GM12864 (cell line): ENCODE measurements around the gene RYK.
"Not testable (repeated sequence)": the region's sequence is repeated elsewhere in the genome, so short reads cannot be mapped to it uniquely, and the experiment has no call there.

Experiments
- DNase-seq: peaks from one replicate; pipeline ENCODE4 v3.0.0-alpha.2; 2011; ENCODE audit warnings: low read depth
- H3K4me3 ChIP-seq: 2 replicates; pipeline ENCODE4 v1.5.1; 2011; ENCODE audit warnings: mild to moderate bottlenecking, low read depth, low read length, control low read depth
- TF ChIP-seq, protein P1 (sequence below): IDR thresholded peaks from 2 replicates; pipeline ENCODE4 v1.5.1; 2011; ENCODE audit warnings: low read depth, mild to moderate bottlenecking, moderate library complexity, low read length, control low read depth, inconsistent platforms; ENCODE audit errors: missing control alignments

RYK gene

DNA sequence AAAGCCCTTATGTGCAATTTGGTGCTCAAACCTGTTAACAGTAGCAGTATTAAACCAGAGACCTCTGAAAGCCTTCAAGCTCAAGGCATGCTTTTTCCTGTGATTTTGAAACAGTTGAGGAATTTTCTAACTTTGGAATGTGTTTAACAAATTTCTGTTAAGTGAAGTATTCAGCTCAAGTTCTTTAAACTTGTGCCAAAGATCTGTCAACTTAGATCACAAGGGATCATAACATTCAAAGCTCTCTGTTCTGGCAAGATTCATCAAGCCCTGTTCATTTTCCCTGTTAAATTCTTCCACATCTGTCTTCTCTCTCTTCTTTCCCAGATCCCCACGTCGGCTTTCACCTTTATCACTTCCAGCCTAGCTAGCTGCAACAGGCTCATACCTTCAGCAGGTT is 28.8 kb upstream of the RYK start:
- no peak overlapping the region for H3K4me3 ChIP-seq
- DNase-seq = no peak
- TF ChIP-seq, protein P1, sequence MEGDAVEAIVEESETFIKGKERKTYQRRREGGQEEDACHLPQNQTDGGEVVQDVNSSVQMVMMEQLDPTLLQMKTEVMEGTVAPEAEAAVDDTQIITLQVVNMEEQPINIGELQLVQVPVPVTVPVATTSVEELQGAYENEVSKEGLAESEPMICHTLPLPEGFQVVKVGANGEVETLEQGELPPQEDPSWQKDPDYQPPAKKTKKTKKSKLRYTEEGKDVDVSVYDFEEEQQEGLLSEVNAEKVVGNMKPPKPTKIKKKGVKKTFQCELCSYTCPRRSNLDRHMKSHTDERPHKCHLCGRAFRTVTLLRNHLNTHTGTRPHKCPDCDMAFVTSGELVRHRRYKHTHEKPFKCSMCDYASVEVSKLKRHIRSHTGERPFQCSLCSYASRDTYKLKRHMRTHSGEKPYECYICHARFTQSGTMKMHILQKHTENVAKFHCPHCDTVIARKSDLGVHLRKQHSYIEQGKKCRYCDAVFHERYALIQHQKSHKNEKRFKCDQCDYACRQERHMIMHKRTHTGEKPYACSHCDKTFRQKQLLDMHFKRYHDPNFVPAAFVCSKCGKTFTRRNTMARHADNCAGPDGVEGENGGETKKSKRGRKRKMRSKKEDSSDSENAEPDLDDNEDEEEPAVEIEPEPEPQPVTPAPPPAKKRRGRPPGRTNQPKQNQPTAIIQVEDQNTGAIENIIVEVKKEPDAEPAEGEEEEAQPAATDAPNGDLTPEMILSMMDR = no peak

DNA sequence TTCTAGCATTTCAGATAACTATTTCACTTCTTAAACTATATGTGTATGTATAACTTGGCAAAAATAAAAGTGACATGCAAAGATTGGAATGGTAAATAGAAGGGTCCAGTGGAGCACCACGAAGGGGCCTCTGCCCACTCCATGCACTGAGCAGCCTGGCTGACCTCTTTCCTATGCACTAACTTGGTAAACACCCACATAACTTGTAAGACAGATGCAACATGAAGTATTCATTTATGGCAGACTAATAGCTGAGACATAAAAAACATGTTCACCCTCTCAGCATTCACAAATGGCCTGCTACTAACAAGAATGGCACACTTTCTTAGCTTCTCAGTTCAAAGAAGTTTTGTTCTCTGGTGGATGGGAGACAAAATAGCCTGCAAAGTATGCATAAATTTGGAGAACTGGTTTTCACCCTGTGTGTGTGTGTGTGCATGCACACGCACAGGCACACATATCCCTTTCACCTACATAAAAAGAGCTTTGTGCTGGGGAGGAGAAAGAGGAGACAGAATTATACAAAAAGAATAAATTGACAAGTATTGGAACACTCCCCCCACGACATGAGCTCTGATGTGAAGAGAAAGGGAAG is 26.5 kb upstream of the RYK start:
- no peak for DNase-seq

DNA sequence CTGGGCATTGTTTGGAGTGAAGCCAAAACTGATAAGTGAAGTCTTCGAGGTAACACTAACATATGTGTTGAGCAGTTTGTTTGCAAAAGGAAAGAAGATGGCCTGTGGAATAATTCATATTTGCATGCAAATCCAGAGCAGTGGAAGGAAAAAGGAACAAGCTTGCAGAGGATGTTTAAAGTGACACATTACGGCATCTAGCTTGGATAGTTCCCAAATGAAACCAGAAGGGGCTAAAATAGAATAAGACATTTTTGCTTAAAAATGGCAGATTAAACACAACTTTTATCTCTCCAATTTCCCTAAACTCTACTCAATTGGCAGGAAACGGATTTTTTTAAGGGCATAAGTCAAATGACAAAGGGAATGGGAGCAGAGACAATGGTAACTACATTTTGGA is 25.4 kb upstream of the RYK start:
- TF ChIP-seq, protein P1 = no peak
- no peak for DNase-seq

More for the DNA sequence above, 26.5 kb upstream of the RYK start:
- H3K4me3 ChIP-seq = no peak overlapping the region
- TF ChIP-seq, protein P1 = no peak

DNA sequence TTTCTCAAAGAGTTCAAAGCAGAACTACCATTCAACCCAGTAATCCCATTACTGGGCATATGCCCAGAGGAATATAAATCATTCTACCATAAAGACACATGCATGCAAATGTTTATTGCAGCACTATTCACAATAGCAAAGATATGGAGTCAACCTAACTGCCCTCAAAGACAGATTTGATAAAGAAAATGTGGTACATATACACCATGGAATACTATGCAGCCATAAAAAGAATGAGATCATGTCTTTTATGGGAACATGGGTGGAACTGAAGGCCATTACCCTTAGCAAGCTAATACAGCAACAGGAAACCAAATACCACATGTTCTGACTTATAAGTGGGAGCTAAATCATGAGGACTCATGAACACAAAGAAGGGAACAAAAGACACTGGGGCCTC is 24.5 kb upstream of the RYK start:
- H3K4me3 ChIP-seq, DNase-seq: not testable (repeated sequence)

More for the DNA sequence above, 25.4 kb upstream of the RYK start:
- no peak overlapping the region for H3K4me3 ChIP-seq

DNA sequence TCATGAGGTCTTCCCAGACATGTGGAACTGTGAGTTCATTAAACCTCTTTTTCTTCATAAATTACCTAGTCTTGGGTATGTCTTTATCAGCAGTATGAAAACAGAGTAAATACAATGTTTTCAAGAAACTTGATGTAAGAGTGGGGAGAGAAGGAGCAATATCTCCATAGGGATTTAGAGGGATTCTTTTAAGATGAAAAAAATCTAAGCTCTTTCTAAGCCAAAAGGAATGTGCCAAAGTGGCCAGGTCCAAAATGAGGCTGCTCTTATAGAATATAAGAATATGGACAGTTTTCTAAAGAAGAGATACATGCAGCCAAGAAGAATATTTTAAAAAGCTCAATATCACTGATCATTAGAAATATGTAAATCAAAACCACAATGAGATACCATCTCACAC is 23.9 kb upstream of the RYK start:
- TF ChIP-seq, protein P1 = no peak
- no peak overlapping the region for H3K4me3 ChIP-seq
- no peak for DNase-seq

DNA sequence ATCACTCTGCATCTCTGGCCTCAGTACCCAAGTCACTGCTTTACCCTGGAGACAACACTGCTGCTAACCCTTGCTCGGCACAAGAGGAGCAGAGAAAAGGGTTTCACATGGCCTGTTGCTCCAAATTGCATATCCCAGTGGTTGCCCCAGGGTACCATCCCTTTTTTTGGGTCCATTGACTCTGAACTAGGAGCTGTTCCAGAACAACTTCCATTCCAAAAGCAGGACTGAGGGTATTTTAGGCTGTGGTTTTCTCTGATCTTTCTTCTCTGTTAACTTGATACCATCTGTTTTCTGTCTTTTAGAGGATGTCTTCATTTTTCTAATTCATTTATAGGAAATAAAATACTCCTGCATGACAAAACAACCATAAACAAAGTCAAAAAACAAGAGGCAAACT is 17.3 kb upstream of the RYK start:
- TF ChIP-seq, protein P1 = no peak
- DNase-seq = no peak
- H3K4me3 ChIP-seq = no peak overlapping the region

DNA sequence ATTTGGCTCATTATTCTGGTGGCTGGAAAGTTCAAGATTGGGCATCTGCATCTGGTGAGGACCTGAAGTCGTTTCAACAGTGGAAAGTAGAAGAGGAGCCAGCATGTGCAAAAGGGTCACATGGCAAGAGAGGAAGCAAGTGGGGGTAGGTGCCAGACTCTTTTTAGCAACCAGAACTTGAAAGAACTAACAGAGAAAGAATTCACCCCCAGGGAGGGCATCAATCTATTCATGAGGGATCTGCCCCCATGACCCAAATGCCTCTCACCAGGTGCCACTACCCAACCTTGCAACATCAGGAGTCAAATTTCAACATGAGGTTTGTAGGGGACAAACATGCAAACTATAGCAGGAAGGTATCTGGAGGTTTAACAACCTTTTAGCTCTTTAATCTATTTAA is 10.3 kb upstream of the RYK start:
- TF ChIP-seq, protein P1 = no peak
- no peak for DNase-seq
- no peak overlapping the region for H3K4me3 ChIP-seq
